Large intestine (tissue), 3 donors: ENCODE results near the gene RPP40. TPM values are rescaled to one million over a fixed set of nuclear protein-coding genes. Genes with fewer than 3 reads are reported as not detected.
"Not testable (repeated sequence)": the region's sequence is repeated elsewhere in the genome, so short reads cannot be mapped to it uniquely, and the experiment has no call there.

ENCODE experiments used
- DNase-seq, 2 donors: peaks; one replicate each; pipeline versions ENCODE4 v3.0.0 to v3.0.0-alpha.2; 2013
- H3K27ac ChIP-seq: one replicate; pipeline ENCODE4 v1.5.1; 2013; ENCODE audit warnings: low read length
- H3K27me3 ChIP-seq: 2 replicates; pipeline ENCODE4 v1.6.1; 2013; ENCODE audit warnings: low read length; ENCODE audit not compliant: control insufficient read depth, insufficient read depth
- H3K36me3 ChIP-seq: 2 replicates; pipeline ENCODE4 v1.6.1; 2013; ENCODE audit warnings: low read length; ENCODE audit not compliant: control insufficient read depth, insufficient read depth
- H3K4me1 ChIP-seq: one replicate; pipeline ENCODE4 v1.6.1; 2013; ENCODE audit warnings: low read length; ENCODE audit not compliant: control insufficient read depth, insufficient read depth
- H3K4me3 ChIP-seq: one replicate; pipeline ENCODE4 v1.5.1; 2013; ENCODE audit warnings: low read length
- H3K9me3 ChIP-seq: one replicate; pipeline ENCODE4 v1.6.1; 2013; ENCODE audit warnings: mild to moderate bottlenecking, low read depth, low read length, moderate library complexity; ENCODE audit not compliant: control insufficient read depth
- WGBS: methylation state at CpG from one replicate; pipeline ENCODE4 v1.1.5; 2013; ENCODE audit warnings: low lambda C conversion rate; ENCODE audit not compliant: insufficient coverage; 5-methylcytosine and 5-hydroxymethylcytosine counted together
- polyA plus RNA-seq: library from polyadenylated mRNA; unstranded; fragments of 120-200 nt; gene quantifications from one replicate; pipeline ENCODE4 v1.2.1, GENCODE V29; 2013

Gene RPP40
- polyA plus RNA-seq, 1 donor = 12.2 TPM

- H3K4me3 ChIP-seq = no peak overlapping the region
- WGBS = no CpG with 5 or more reads among the region's 8 CpGs
- H3K9me3 ChIP-seq = no peaks in the 10 kb centered on the region
- H3K27me3 ChIP-seq = no peaks in the 10 kb centered on the region
- DNase-seq = no peak
- H3K27ac ChIP-seq = no peak overlapping the region
- H3K4me1 ChIP-seq = no peaks in the 10 kb centered on the region
- H3K36me3 ChIP-seq = no peaks in the 10 kb centered on the region
Measured at GRCh38 chr6:5023923-5024322, 20.1 kb upstream of the RPP40 start.

GRCh38 chr6:5020142-5020541, 16.3 kb upstream of the RPP40 start:
- DNase-seq = no peak
- no peaks in the 10 kb centered on the region for H3K4me1 ChIP-seq
- no peak overlapping the region for H3K4me3 ChIP-seq
- no peaks in the 10 kb centered on the region for H3K9me3 ChIP-seq
- no CpG with 5 or more reads among the region's 8 CpGs for WGBS
- H3K27me3 ChIP-seq = no peaks in the 10 kb centered on the region
- no peak overlapping the region for H3K27ac ChIP-seq
- no peaks in the 10 kb centered on the region for H3K36me3 ChIP-seq

GRCh38 chr6:5014072-5014561, 10.3 kb upstream of the RPP40 start:
- Histone ChIP-seq H3K27ac (no peak overlapping the region), H3K36me3 (no peaks in the 10 kb centered on the region), H3K4me1 (no peaks in the 10 kb centered on the region), H3K27me3 (no peaks in the 10 kb centered on the region), H3K9me3 (no peaks in the 10 kb centered on the region), H3K4me3 (no peak overlapping the region)
- DNase-seq = no peak
- WGBS = no CpG with 5 or more reads among the region's 1 CpG

GRCh38 chr6:5012519-5012918, 8.7 kb upstream of the RPP40 start:
- no peak for DNase-seq
- Histone ChIP-seq H3K4me3 (no peak overlapping the region), H3K27ac (no peak overlapping the region), H3K36me3 (no peaks in the 10 kb centered on the region), H3K4me1 (no peaks in the 10 kb centered on the region), H3K27me3 (no peaks in the 10 kb centered on the region), H3K9me3 (no peaks in the 10 kb centered on the region)
- no CpG with 5 or more reads among the region's 2 CpGs for WGBS

GRCh38 chr6:5011346-5011745, 7.5 kb upstream of the RPP40 start:
- Histone ChIP-seq H3K27me3 (no peaks in the 10 kb centered on the region), H3K36me3 (no peaks in the 10 kb centered on the region), H3K4me1 (no peaks in the 10 kb centered on the region), H3K27ac (no peak overlapping the region), H3K9me3 (no peaks in the 10 kb centered on the region), H3K4me3 (no peak overlapping the region)
- no CpG with 5 or more reads among the region's 12 CpGs for WGBS
- no peak for DNase-seq

GRCh38 chr6:5007531-5007930, 3.7 kb upstream of the RPP40 start:
- no peak for DNase-seq
- H3K4me3 ChIP-seq = no peak overlapping the region
- H3K27me3 ChIP-seq = no peaks in the 10 kb centered on the region
- H3K27ac ChIP-seq = no peak overlapping the region
- WGBS = no CpG with 5 or more reads among the region's 3 CpGs
- no peaks in the 10 kb centered on the region for H3K36me3 ChIP-seq
- H3K4me1 ChIP-seq = peaks cover 6% of the 10 kb centered on the region
- H3K9me3 ChIP-seq = no peaks in the 10 kb centered on the region

GRCh38 chr6:5006222-5006621, 2.4 kb upstream of the RPP40 start:
- Histone ChIP-seq H3K27ac (no peak overlapping the region), H3K4me3 (no peak overlapping the region), H3K36me3 (peaks cover 5% of the 10 kb centered on the region), H3K27me3 (no peaks in the 10 kb centered on the region), H3K9me3 (no peaks in the 10 kb centered on the region), H3K4me1 (peaks cover 6% of the 10 kb centered on the region)
- DNase-seq = no peak
- 100% methylated on average over 1 of the region's 6 CpGs for WGBS

GRCh38 chr6:5005038-5005433, 1.2 kb upstream of the RPP40 start:
- DNase-seq, H3K4me3 ChIP-seq, H3K4me1 ChIP-seq, H3K9me3 ChIP-seq, H3K27me3 ChIP-seq, H3K27ac ChIP-seq: not testable (repeated sequence)
- WGBS = no CpG with 5 or more reads among the region's 5 CpGs
- H3K36me3 ChIP-seq = peaks cover 10% of the 10 kb centered on the region

- WGBS = no CpG with 5 or more reads among the region's 12 CpGs
- DNase-seq = no peak
- H3K9me3 ChIP-seq = no peaks in the 10 kb centered on the region
Measured at GRCh38 chr6:5004373-5005037, 668 bp upstream of the RPP40 start.

GRCh38 chr6:4999586-4999985, 4.3 kb downstream of the RPP40 start:
- no peak for DNase-seq
- H3K4me1 ChIP-seq = peaks cover 4% of the 10 kb centered on the region
- H3K4me3 ChIP-seq = no peak overlapping the region
- peaks cover 22% of the 10 kb centered on the region for H3K36me3 ChIP-seq
- H3K27me3 ChIP-seq = no peaks in the 10 kb centered on the region
- H3K27ac ChIP-seq = no peak overlapping the region
- no peaks in the 10 kb centered on the region for H3K9me3 ChIP-seq
- 50% methylated on average over 1 of the region's 2 CpGs for WGBS

More at GRCh38 chr6:5004373-5005037, 668 bp upstream of the RPP40 start:
- Histone ChIP-seq H3K36me3 (peaks cover 10% of the 10 kb centered on the region), H3K27ac (peak overlapping the region; percentile 82), H3K4me1 (peaks cover 6% of the 10 kb centered on the region), H3K4me3 (peak overlapping the region; percentile 88), H3K27me3 (no peaks in the 10 kb centered on the region)

GRCh38 chr6:4997862-4998261, 6.0 kb downstream of the RPP40 start:
- H3K36me3 ChIP-seq = peaks cover 25% of the 10 kb centered on the region
- H3K27me3 ChIP-seq = no peaks in the 10 kb centered on the region
- no peak overlapping the region for H3K4me3 ChIP-seq
- H3K9me3 ChIP-seq = no peaks in the 10 kb centered on the region
- 100% methylated on average over 2 of the region's 6 CpGs for WGBS
- H3K27ac ChIP-seq = no peak overlapping the region
- no peak for DNase-seq
- H3K4me1 ChIP-seq = no peaks in the 10 kb centered on the region
